GF-D8 (cell line): ENCODE measurements around the gene TENT4A.

ENCODE experiments used
- DNase-seq: peaks from one replicate; lab custom pipeline; 2025; lab: John Stamatoyannopoulos, UW

TENT4A gene

DNA sequence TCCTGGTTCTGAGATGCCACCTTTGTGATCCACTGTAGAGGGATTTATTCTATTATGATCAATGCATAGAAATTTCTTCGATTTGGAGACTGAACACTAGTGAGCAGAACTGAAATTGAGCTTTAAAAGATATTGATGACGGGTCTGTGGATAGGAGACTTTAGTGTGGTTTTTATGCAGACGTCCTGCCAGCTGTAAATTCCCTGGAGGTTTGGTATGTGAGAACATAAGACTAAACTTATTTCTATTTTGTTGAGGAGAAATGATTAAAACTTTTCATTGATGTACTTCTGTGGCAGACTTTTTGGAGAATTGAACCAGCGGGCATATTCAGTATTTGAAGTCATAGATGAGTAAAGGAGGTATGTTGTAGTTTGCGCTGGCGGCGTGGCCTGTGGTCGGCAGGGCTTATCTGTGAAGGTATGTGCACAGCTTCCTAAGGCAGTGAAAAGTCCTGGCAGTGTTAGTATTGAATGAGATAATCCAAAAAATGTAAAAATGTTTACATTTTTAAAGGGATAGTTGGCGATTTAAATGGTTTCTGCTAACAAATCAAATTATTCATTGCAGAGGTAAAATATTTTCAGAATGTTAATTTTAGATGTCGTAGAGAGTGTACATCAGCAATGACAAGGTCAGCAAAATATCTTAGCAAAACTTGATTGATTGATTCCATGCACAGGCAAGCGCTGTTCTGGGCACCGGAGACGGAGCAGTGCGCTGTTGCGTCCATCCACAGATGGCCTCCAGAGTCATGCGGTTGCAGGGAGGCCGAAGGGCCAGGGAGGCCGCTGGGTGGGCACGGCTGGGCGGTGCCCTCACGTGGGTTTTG lies 20.4 kb downstream of the TENT4A start:
- DNase-seq: no peak

DNA sequence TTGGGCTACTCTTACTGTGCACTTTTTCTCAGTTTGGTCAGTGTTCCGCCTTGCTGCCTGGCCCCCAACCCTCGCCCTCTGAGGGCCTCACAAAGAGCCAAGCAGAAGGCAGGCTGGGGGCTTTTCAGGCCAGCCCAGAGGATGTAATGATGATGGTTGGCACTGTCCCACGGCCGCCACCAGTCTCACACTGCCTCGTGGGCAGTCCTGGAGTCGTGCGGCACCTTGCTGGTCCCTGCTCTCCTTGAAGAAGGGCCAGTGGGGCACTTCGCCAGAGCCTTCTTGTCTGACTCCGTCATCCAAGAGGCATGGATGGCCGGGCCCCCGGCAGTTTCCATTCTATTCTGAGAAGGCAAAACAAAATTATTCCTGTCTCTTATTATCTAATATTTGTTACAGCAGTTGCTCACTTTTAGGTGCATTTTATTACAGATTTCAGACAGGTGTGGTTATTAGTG lies 21.0 kb downstream of the TENT4A start:
- DNase-seq: no peak

DNA sequence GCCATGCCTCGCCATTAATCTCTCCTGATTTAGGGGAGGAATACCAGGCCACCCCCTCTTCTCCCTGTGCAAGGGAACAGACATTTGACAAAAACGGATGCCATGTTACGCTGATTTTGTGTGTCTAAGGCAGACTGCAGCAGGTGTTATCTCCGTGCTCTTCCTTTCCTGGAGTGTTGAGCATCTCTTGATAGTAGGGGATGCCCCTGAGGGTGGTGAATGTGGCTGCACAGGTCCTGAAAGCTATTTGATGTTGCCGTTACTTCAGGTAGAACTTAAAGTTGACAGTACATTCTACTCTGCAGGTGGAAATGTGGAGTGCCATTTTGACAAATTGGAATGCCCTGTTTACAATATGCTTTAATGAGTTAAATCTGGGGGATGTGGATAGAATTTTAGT lies 21.5 kb downstream of the TENT4A start:
- DNase-seq: no peak

DNA sequence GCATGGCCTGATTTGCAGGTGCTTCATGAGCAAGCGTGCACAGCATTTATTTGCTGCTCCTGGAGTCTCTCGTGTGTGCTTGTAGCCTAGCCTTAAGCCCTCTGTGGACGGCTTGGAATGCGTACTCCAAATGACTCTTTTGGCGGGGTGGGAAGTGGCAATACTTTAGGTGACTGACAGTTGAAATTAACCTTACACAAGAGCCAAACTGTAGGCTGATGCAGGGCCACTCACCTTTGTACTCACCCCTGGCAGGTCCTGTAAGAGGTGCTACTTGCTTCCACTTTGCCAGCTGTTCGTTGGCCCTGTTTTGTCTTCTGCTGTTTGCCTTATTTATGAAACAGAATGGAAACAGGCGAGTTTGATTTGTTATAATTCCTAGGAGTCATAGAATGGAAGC lies 22.9 kb downstream of the TENT4A start:
- no peak for DNase-seq

DNA sequence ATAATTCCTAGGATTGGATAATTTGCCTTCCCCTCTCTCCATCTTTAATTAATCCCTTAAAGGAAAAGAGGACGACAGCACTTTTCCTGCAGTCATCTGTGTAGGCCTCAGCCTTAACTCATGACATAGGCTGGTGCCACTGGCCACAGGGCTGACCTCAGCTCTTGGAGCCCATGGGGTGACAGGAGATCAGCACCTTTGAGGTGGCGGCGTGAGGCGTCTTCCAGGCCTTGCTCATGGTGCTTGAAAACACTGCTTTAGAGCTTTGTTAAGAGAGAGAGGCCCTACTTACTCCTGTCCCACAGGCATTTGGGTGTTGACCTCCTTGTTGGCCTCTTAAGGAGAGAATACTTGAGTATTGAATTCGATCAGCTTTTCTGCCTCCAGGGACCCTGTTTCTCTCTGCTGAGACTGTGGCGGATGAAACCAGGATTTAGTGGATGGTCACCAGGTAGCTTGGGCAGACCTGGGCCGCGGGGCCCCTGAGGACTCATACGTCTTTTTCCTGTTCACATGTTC lies 23.4 kb downstream of the TENT4A start:
- no peak for DNase-seq

DNA sequence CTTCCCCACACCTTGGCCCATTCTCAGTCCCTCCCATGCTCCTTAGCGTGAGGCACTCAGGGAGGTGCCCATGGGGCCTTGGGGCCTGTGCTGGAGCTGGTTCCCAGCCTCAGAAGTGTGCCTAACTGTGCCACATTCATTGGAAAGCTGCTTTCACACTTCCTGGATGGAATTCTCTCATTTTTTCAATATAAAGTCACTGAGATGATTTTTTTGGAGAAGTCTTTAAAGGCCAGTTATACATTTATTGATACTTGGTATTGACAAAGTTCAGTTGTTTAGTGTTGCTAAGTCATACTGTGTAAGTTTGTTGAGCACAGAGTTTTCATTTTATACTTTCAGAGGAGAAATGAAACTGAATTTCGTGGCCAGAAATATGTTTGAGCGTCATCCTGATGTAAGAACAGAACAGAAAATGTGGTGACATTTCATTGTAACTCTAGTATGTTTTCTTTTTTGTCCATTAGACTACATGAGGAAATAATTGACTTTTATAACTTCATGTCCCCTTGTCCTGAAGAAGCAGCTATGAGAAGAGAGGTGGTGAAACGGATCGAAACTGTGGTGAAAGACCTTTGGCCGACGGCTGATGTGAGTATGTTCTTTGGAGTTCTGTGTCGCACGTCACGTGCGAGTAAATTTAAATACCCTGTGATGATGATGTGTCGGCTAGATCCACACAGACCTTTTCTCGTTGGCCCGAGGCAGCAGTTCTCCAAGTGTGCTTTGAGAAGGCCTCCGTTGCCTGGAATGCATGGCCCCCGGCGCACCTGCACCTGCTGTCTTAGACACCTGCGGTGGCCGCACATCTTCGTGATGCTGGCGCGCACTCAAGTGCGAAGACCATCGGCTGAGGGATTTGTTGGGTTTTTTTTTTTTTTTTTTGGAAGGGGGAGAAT lies 24.1 kb downstream of the TENT4A start:
- DNase-seq: no peak

DNA sequence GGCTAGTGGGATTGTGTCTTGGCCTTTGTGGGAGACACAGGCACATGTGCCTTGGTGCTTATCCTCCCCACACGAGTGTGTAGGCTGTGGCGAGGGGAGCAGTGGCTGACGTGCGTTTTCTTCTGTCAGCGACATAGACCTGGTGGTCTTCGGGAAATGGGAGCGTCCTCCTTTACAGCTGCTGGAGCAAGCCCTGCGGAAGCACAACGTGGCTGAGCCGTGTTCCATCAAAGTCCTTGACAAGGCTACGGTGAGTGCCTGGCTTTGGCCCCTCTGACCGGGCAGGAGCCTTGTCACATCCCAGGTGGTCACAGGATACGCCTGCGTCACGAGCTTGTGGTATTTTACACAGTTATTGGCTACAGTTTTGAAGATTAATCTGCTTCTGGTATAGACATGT lies 26.4 kb downstream of the TENT4A start:
- DNase-seq: no peak

DNA sequence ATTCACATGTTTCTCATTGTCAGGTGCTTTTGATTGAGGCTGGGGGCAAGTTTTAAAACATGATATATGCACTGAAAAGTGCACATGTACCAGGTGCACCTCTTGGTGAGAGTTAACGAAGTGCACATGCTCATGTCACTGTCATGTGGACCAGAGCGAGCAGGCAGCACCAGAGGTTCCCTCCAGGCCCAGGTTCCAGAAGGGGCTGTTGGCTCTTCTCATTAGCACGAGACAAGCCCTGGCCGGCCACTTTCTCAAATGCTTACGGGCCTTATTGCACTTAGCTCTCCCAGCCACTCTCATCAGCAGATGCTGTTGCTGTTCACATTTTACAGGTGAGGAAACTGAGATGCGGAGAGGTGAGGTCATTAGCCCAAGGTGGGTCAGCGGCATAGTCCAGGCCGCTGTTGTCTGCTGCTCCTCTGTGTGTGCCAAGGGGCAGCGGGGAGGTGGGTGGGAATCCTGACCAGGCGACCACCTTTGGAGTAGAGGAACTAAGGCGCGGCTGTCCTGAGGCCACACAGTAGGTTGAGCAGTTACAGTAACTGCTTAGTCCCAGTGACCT lies 27.4 kb downstream of the TENT4A start:
- DNase-seq: no peak

DNA sequence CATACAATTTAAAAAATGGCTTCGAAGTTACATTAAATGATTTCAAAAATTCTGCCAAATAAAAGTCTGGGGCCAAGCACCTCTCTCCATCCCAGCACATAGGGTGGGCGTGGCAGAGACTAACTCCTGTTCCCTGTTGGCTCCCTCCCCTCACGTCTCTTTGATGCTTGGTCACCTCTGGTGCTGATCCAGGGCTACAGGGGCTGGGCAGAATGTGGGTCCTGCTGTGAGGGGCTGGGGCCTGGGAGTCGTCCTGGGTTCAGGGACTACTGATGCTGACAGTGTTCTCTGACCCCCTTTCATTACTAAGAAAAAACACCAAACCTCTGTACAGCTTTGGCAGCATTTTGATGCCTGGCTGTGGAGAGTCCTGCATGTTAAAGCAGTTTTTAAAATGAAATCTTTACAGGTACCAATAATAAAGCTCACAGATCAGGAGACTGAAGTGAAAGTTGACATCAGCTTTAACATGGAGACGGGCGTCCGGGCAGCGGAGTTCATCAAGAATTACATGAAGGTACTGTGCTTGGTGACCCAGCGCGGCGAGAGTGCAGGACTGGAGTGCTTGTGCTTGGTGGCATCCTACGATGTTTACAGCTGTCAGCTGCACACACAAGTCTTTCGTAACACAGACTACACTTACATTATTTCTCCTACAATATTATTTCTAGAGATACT lies 29.0 kb downstream of the TENT4A start:
- DNase-seq: no peak

DNA sequence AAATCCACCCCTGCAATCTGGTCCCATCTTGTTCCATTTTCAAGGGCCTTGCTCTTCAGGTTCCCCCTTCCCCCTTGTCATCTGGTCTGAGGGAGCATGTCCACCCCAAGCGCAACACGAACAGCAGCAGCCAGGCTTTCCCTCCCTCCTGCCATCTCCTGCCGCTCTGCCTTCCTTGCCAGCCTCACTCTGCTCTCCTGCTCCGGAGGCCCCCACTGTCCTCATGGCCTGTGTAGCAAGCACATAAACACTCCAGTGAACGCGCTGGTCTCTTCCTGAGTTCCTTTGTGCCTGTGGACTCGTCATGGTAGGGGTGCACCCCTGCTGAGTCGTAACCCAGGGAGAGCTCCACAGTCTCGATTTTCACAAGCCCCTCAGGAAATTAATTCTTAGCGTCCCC lies 29.9 kb downstream of the TENT4A start:
- no peak for DNase-seq

DNA sequence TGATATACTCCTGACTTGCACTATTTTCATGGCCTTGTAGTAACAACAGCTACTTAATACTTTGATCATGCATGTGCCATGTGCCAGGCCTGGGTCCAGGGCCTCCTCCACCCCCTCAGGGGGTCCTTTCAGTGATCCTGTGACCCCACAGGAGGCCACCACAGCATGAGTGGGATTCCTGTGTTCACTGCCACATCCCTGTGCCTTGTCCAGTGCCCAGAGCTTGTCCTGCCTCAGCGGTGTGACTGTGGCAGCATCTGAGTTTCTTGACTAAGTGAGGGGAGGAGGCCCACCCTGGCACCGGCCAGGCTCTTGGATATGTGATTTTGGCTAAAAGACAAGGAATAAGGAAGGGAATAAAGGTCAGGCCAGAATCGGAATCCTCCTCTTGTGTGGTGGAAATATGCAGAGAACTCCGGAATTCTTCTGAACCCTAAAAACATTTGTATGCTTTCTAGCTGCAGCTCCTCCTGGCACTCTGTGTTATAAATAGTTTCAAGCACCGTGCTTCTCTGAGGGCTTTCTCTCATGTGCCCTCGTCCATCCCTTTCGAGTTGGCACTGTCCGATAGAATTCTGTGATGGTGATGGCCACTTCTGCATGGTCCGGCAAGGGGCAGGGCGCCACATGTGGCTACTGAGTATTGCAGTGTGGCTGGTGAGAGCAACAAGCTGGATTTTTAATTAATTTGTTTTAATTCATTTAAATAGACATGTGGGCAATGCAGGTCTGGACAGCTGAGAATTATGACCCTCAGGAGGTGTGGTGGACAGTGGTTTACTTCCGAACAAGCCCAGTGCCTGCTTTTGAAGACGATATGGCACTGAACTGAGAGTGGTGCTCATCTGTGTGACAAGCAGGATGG lies 31.8 kb downstream of the TENT4A start:
- DNase-seq: no peak

DNA sequence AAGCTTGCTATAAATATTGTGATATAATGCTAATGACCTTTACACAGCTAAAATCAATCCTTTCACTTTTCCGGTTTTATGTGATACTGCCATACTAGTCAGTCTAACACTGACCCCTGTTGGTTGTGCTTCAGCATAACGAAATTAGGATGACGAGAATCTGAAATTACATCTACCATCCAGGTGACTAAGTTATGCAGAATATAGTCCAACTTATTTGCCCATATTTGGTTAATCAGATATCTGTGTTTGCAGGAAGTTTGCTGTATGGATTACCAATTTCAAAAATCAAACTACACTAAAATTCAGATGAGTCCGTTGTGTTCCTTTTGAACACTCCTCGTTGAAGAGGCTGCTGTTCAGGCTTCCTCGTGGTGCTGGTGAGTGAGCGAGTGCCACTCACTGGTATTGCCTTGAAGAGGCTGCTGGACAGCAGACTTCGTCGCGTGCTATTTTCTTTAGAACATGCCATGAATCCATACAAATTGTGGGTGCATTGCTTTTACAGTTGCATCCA lies 32.5 kb downstream of the TENT4A start:
- DNase-seq: no peak

DNA sequence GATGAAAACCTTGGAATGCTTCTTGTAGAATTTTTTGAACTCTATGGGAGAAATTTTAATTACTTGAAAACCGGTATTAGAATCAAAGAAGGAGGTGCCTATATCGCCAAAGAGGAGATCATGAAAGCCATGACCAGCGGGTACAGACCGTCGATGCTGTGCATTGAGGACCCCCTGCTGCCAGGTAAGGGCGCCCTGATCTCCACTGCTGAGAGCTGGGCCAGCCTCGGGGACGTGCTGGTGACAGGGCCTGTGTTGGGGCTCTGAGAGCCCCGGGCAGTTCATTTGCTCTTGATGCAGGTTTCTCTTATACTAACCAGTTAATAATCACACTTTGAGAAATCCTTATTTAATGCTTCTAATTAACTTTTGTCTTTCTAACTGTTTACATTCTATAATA lies 33.0 kb downstream of the TENT4A start:
- no peak for DNase-seq

DNA sequence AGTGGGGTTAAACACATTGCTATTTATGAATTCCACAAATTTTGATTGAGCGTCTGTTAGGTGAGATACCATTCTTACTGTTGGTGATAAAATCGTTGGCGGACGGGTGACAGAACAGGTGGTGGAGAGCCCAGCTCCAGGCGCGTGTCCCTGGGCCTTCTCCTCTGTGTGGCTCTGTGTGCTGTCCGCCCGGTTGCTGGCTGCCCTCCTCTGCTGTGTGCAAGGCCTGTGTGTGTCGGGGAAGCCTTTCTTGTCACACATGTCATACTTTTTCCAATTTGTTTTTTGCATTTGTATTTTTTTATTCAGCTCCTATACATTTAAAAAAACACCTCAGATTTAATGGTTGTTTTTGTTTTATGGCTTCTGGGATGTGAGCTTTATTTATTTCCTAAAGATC lies 33.9 kb downstream of the TENT4A start:
- no peak for DNase-seq

DNA sequence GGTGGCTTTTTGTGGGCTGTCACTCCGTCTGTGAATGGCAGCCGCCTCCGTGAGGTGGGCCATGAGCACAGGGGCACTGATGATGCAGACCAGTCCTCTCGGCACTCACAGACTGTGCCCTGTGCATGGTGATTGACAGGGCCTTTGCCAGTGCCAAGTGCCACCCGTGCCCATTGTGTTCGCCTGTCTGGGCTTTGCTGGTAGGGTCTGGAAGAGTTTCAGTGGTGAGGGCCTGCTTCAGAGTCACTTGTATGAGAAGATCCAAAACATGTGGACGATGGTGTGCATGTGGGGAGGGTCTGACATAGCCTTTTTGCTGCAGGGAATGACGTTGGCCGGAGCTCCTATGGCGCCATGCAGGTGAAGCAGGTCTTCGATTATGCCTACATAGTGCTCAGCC lies 34.9 kb downstream of the TENT4A start:
- DNase-seq: no peak

DNA sequence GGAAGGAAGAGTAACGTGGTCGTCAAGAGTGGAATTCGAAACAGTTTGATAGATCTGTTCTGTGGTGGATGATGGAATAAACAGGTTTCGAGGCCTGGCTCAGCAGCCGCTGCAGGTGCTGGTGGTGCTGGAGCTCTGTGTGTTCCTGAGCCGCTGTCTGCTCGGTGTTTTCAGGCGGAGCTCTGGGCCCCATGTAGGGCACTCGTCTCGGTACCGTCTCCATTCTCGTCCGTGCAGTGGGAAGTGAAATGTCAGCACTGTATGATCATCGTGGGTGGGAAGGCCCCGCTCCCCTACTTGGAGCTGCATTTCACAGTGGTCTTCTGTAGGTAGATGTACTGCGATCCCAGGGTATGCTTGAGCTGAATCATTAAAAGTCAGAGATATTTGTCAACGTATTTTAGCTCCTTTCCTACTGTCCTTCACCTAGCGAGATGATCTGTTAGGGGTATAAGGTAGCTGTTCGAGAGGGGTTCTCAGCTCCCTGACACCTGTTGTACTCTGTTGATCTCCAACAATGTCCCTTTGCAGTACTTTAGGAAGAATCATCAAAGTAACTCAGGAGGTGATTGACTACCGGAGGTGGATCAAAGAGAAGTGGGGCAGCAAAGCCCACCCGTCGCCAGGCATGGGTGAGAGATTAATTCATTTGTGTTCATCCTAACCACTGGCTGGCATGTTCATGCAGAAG lies 35.9 kb downstream of the TENT4A start:
- DNase-seq: no peak

DNA sequence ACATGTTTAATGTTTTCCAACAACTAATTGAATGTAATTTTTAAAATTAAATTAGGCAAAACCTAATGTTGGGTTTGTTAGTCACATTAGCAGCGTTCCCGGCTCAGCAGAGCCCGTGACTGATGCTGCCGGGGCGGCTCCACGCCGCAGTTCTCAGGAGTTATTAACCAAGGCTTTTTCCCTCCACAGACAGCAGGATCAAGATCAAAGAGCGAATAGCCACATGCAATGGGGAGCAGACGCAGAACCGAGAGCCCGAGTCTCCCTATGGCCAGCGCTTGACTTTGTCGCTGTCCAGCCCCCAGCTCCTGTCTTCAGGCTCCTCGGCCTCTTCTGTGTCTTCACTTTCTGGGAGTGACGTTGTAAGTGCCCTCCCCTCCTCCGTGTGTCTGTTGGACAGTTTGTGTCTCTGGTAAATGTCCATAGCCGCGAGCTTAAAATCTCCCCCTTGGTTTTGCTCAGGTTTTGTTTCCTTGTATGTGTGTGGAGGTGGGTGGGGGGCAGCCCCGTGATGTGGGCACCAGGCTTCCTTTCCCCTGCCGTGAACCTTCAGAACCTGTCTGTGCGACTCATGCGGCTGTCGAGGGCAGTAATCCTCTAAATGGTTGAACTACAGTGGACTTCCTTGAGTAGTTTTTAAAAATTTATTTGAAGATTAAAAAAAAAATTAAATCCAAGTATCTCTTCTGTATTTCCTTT lies 37.1 kb downstream of the TENT4A start:
- DNase-seq: no peak

DNA sequence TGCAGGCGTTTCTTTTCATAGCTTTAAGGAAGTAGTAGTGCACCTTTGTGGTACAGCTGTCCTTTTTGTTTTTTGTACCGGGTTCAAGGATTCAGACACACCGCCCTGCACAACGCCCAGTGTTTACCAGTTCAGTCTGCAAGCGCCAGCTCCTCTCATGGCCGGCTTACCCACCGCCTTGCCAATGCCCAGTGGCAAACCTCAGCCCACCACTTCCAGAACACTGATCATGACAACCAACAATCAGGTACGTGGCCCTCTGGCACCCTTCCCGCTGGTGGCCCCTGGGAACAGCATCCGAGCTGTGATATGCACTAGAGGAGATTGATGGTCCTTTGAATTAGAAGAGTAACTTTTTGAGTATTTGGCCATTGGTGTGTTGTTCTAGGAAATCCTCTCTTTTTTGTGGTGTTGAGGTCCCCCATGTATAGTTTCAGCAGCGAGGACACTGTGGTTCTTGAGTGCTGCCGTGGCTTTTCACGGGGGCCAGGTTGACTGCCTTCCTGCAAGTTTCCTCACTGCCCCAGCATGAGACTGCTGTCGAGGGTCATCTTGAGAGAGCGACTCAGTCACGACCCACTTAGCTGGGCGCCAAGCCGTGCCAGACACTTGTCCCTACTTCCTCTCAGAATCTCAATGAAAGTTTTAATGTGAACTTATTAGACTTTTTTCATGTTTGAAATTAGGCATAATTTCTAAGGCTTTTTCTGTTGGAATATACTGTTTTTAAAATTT lies 37.9 kb downstream of the TENT4A start:
- no peak for DNase-seq

DNA sequence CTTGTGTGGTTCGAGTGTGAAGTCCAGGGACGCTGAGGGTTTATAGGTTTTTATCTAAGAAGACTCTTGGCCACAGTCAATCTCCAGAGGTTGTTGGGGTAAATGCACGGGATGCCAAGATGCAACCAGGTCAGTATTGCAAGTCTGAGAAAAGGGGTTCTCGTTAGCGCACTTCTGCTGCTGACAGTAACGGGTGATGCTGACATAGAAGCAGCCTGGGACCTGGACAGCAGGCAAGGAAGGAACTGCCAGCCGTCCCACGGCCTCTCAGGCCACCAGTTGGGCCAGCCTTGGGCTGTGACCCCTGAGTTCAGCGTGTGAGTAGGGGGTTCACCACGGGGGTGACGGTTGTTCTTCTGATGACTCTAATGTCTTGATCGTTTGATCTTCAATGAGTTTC lies 39.0 kb downstream of the TENT4A start:
- DNase-seq: no peak
